OCI-LY3 (cell line): ENCODE data around the gene BMP7.

Source experiments
- CTCF ChIP-seq: fragments of 200-600, 300-600 bp; sonication (generic); IDR thresholded peaks from 2 replicates; pipeline ENCODE4 v1.5.1; 2014; ENCODE audit warnings: antibody characterized with exemption, low read length, low read depth
- EZH2phosphoT487 ChIP-seq: fragments of 200-600 bp; shearing (Covaris generic); IDR thresholded peaks from 2 replicates; pipeline ENCODE4 v1.6.1; 2018; ENCODE audit warnings: antibody characterized with exemption, mixed run types, low read depth

GRCh38 chr20:57186192-57186591 is 80.2 kb downstream of the BMP7 start:
- TF ChIP-seq CTCF (no peak), EZH2phosphoT487 (no peak)
